PC-9 (cell line): ENCODE results near the gene CRACDL. TPM values are rescaled to one million over a fixed set of nuclear protein-coding genes. Genes with fewer than 3 reads are reported as not detected.

Experiments
- BruUV-seq: library from RNA; stranded (reverse); fragments of 400-500 nt; replicated peaks from 2 replicates; lab custom pipeline; 2021; lab: Mats Ljungman, UMichigan
- CTCF ChIA-PET: fragments of 300-600 bp; sonication (Branson Sonifier 250); formaldehyde crosslinking; loops from one replicate; lab custom pipeline; 2022; ENCODE audit warnings: antibody characterized with exemption; lab: Charles Lee
- POLR2A ChIA-PET: fragments of 300-600 bp; sonication (Branson Sonifier 250); formaldehyde crosslinking; loops from one replicate; lab custom pipeline; 2022; ENCODE audit warnings: antibody characterized with exemption; ENCODE audit not compliant: unreplicated experiment; lab: Charles Lee
- DNase-seq, 2 experiments: peaks; one replicate each; pipeline versions ENCODE4 v3.0.0 to v3.0.0-alpha.2; 2015 to 2022; ENCODE audit warnings: mixed read lengths in 1 of 2
- H2AFZ ChIP-seq: fragments of 200-600 bp; sonication (generic); 2 replicates; pipeline ENCODE4 v1.8.1; 2017; ENCODE audit warnings: antibody characterized with exemption
- H3F3A ChIP-seq: fragments of 200-600 bp; sonication (generic); 2 replicates; pipeline ENCODE4 v1.8.1; 2017; ENCODE audit warnings: antibody characterized with exemption, mild to moderate bottlenecking, low read depth; ENCODE audit not compliant: insufficient read depth
- H3K27ac ChIP-seq: fragments of 200-600 bp; sonication (generic); 2 replicates; pipeline ENCODE4 v1.6.1; 2016; ENCODE audit warnings: mixed run types
- H3K27me3 ChIP-seq: fragments of 200-600 bp; sonication (generic); 2 replicates; pipeline ENCODE4 v1.6.1; 2016; ENCODE audit warnings: low read depth, mixed run types; ENCODE audit not compliant: insufficient read depth
- H3K36me3 ChIP-seq: fragments of 200-600 bp; sonication (generic); 2 replicates; pipeline ENCODE4 v1.6.1; 2016; ENCODE audit warnings: low read depth, mixed run types
- H3K4me1 ChIP-seq: fragments of 200-600 bp; sonication (generic); replicated peaks from 2 replicates; pipeline ENCODE4 v1.6.1; 2016; ENCODE audit warnings: mixed run types; ENCODE audit not compliant: insufficient read depth
- H3K4me2 ChIP-seq: fragments of 200-600 bp; sonication (generic); 2 replicates; pipeline ENCODE4 v1.6.1; 2017; ENCODE audit warnings: mixed run types
- H3K4me3 ChIP-seq: fragments of 200-600 bp; sonication (generic); 2 replicates; pipeline ENCODE4 v1.6.1; 2016; ENCODE audit warnings: mixed run types
- H3K79me2 ChIP-seq: fragments of 200-600 bp; sonication (generic); 2 replicates; pipeline ENCODE4 v1.6.1; 2017; ENCODE audit warnings: low read depth, mixed run types
- H3K9me2 ChIP-seq: fragments of 200-600 bp; sonication (generic); 2 replicates; pipeline ENCODE4 v1.8.1; 2017; ENCODE audit warnings: mild to moderate bottlenecking; ENCODE audit not compliant: insufficient read depth
- H3K9me3 ChIP-seq: fragments of 200-600 bp; sonication (generic); 2 replicates; pipeline ENCODE4 v1.8.1; 2016; ENCODE audit warnings: low read depth; ENCODE audit not compliant: insufficient read depth
- H4K20me1 ChIP-seq: fragments of 200-600 bp; sonication (generic); 2 replicates; pipeline ENCODE4 v1.8.1; 2017; ENCODE audit not compliant: insufficient read depth
- CTCF ChIP-seq: fragments of 200-600 bp; sonication (generic); conservative IDR thresholded peaks from 2 replicates; pipeline ENCODE4 v1.6.1; 2017; ENCODE audit warnings: mixed run types, antibody characterized with exemption, mild to moderate bottlenecking, moderate library complexity
- EZH2 ChIP-seq: fragments of 200-600 bp; sonication (generic); IDR thresholded peaks from 2 replicates; pipeline ENCODE4 v1.8.0; 2017; ENCODE audit warnings: antibody characterized with exemption, low read depth
- intact Hi-C: fragments of 100-400 bp; cut with micrococcal nuclease; formaldehyde crosslinking; loops from one replicate; pipeline ENCODE4 v1.10.0; 2022; ENCODE audit not compliant: unreplicated experiment
- total RNA-seq: library from RNA; stranded (reverse); gene quantifications from 2 replicates; pipeline ENCODE4 v1.2.3, GENCODE V29; 2021

Gene CRACDL
- total RNA-seq, 1 experiment from 2014 or later: 33.7 TPM

- no TSS peak for BruUV-seq
- no peak for DNase-seq
Measured at GRCh38 chr2:98886066-98886554, 49.9 kb downstream of the CRACDL start.

GRCh38 chr2:98884658-98885057, 51.4 kb downstream of the CRACDL start:
- no peaks in the 10 kb centered on the region for H3K9me2 ChIP-seq
- H4K20me1 ChIP-seq: no peaks in the 10 kb centered on the region
- DNase-seq: no peak
- H3F3A ChIP-seq: no peaks in the 10 kb centered on the region; the same call in 1 of the 2 replicates
- intact Hi-C loops: no loop called here
- ChIA-PET CTCF (no interaction called here), POLR2A (no interaction called here)
- TF ChIP-seq EZH2 (no peak), CTCF (no peak)
- BruUV-seq: no TSS peak
- no peak overlapping the region for H3K4me2 ChIP-seq
- no peaks in the 10 kb centered on the region for H3K36me3 ChIP-seq
- no peaks in the 10 kb centered on the region for H3K27me3 ChIP-seq
- H2AFZ ChIP-seq: no peak overlapping the region
- H3K27ac ChIP-seq: no peak overlapping the region
- H3K79me2 ChIP-seq: no peaks in the 10 kb centered on the region
- H3K4me3 ChIP-seq: no peak overlapping the region
- H3K9me3 ChIP-seq: peaks cover 13% of the 10 kb centered on the region; the same call in 1 of the 2 replicates
- no peaks in the 10 kb centered on the region for H3K4me1 ChIP-seq

More at GRCh38 chr2:98886066-98886554, 49.9 kb downstream of the CRACDL start:
- no peak overlapping the region for H3K27ac ChIP-seq
- H3K27me3 ChIP-seq: no peaks in the 10 kb centered on the region
- H4K20me1 ChIP-seq: no peaks in the 10 kb centered on the region
- H3F3A ChIP-seq: no peaks in the 10 kb centered on the region; the same call in 1 of the 2 replicates
- ChIA-PET CTCF (no interaction called here), POLR2A (no interaction called here)
- peaks cover 13% of the 10 kb centered on the region; the same call in 1 of the 2 replicates for H3K9me3 ChIP-seq
- H3K4me3 ChIP-seq: no peak overlapping the region
- no peak overlapping the region for H2AFZ ChIP-seq
- H3K9me2 ChIP-seq: no peaks in the 10 kb centered on the region
- no peaks in the 10 kb centered on the region for H3K4me1 ChIP-seq
- H3K36me3 ChIP-seq: no peaks in the 10 kb centered on the region
- intact Hi-C loops: no loop called here
- TF ChIP-seq CTCF: no peak
- H3K4me2 ChIP-seq: no peak overlapping the region
- no peaks in the 10 kb centered on the region for H3K79me2 ChIP-seq

- Histone ChIP-seq H3K9me2 (no peaks in the 10 kb centered on the region), H3K9me3 (peaks cover 13% of the 10 kb centered on the region; the same call in 1 of the 2 replicates), H3K36me3 (no peaks in the 10 kb centered on the region), H3K4me3 (no peak overlapping the region), H3K27me3 (no peaks in the 10 kb centered on the region), H3K4me1 (no peaks in the 10 kb centered on the region), H2AFZ (no peak overlapping the region), H3K27ac (no peak overlapping the region), H4K20me1 (no peaks in the 10 kb centered on the region), H3K79me2 (no peaks in the 10 kb centered on the region), H3K4me2 (no peak overlapping the region), H3F3A (no peaks in the 10 kb centered on the region)
- intact Hi-C loops: no loop called here
- no peak for DNase-seq
- no peak for TF ChIP-seq CTCF
- no TSS peak for BruUV-seq
- ChIA-PET POLR2A (interaction anchor here (0.6 kb wide), 2 partner anchors 19 to 234 kb away, joined by 4 read pairs; no protein-coding TSS in a partner anchor), CTCF (no interaction called here)
Measured at GRCh38 chr2:98883780-98884211, 52.2 kb downstream of the CRACDL start.
